Lung (tissue), 12 donors: Measurements from ENCODE around the gene RNF19B. TPM values are rescaled to one million over a fixed set of nuclear protein-coding genes. Genes with fewer than 3 reads are reported as not detected.

Experiments used
- ATAC-seq: fragments of 200-7000 bp; cut with Tn5 transposase; one replicate; pipeline ENCODE4 v1.9.1; 2020; ENCODE audit warnings: moderate number of reproducible peaks; ENCODE audit not compliant: insufficient read depth, low FRiP score
- DNase-seq, 3 donors: peaks; one replicate each; pipeline ENCODE4 v3.0.0-alpha.2; 2013 to 2017
- H3K27ac ChIP-seq, 2 donors: one replicate each; pipeline ENCODE4 v1.5.1; 2013; ENCODE audit warnings: mild to moderate bottlenecking in 2 of 2, moderate library complexity in 2 of 2, control low read depth in 1 of 2, inconsistent platforms in 1 of 2, low read depth in 1 of 2, low read length in 1 of 2
- H3K27me3 ChIP-seq, 3 donors: one replicate each; pipeline ENCODE4 v1.5.1; 2013; ENCODE audit warnings: low read length in 2 of 3; ENCODE audit not compliant: control insufficient read depth in 3 of 3, insufficient read depth in 3 of 3
- H3K36me3 ChIP-seq, 4 donors: one replicate each; pipeline ENCODE4 v1.5.1; 2013; ENCODE audit warnings: low read length in 4 of 4, mild to moderate bottlenecking in 1 of 4, moderate library complexity in 1 of 4; ENCODE audit not compliant: control insufficient read depth in 4 of 4, insufficient read depth in 4 of 4
- H3K4me1 ChIP-seq, 5 donors: one replicate each; pipeline ENCODE4 v1.5.1; 2013; ENCODE audit warnings: low read length in 5 of 5, mild to moderate bottlenecking in 2 of 5, moderate library complexity in 1 of 5; ENCODE audit not compliant: control insufficient read depth in 5 of 5, insufficient read depth in 5 of 5
- H3K4me3 ChIP-seq: one replicate; pipeline ENCODE4 v1.5.1; 2013; ENCODE audit warnings: mild to moderate bottlenecking, control low read depth, moderate library complexity
- H3K9ac ChIP-seq, 2 donors: one replicate each; pipeline ENCODE4 v1.5.1; 2013; ENCODE audit warnings: low read length in 2 of 2, control low read depth in 1 of 2; ENCODE audit not compliant: insufficient read depth in 1 of 2
- H3K9me3 ChIP-seq, 4 donors: one replicate each; pipeline ENCODE4 v1.5.1; 2013; ENCODE audit warnings: low read length in 3 of 4, mild to moderate bottlenecking in 1 of 4, moderate library complexity in 1 of 4; ENCODE audit not compliant: control insufficient read depth in 4 of 4, insufficient read depth in 3 of 4
- WGBS, 2 donors: extraction: QIAGEN DNeasy Blood & Tissue Kit; methylation state at CpG; one replicate each; pipeline ENCODE4 v1.1.7; 2013; 5-methylcytosine and 5-hydroxymethylcytosine counted together
- polyA plus RNA-seq, 2 donors: library from polyadenylated mRNA; stranded (reverse); fragments of 200-250 nt; gene quantifications; one replicate each; pipeline ENCODE4 v1.2.1, GENCODE V29; 2013
- total RNA-seq, 2 donors: library from RNA; depleted of rRNA in 1 of 2; stranded (reverse); fragments of >200 nt in 1 of 2; gene quantifications; one replicate each; pipeline ENCODE4 v1.2.1, GENCODE V29; 2014 to 2021
- TF ChIP-seq, protein P1 (sequence below): IDR thresholded peaks from 2 replicates; pipeline ENCODE4 v1.5.1; 2012; ENCODE audit warnings: mild to moderate bottlenecking; ENCODE audit errors: control extremely low read depth, extremely low read depth
- donor health status: control.
- donor health status: control.
- donor health status: Bipolar disorder and iron deficiency.
- donor health status: healthy.
- donor health status: DM: yes; HTN: yes; CAD: no.

The RNF19B gene
- total and polyA plus RNA-seq, 4 donors = 5.1 to 65.9 (median 26.8) TPM

DNA sequence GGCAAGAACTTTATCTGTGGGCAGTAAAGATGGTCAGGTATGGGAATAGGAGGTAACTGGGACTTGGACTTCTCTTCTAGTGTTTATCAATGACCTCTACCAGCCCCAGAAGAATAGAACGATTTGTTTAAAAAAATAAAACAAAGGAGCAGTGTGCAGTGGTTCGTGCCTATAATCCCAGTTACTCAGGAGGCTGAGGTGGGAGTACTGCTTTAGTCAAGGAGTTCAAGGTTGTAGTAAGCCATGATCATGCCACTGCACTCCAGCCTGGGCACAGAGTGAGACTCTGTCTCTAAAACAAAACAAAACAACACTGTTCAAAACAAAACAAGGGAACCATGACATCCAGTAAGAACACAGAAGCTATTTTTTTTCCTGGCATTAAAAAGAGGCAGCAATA, 4.3 kb downstream of the RNF19B start:
- Histone ChIP-seq H3K27me3 (no peaks in the 10 kb centered on the region), H3K4me1 (peaks cover 2 to 17% (median 6%) of the 10 kb centered on the region in 5 donors), H3K36me3 (peaks cover 0 to 2% (median 0%) of the 10 kb centered on the region in 4 donors), H3K4me3 (no peak overlapping the region), H3K9me3 (no peaks in the 10 kb centered on the region), H3K27ac (no peak overlapping the region), H3K9ac (no peak overlapping the region)
- TF ChIP-seq, protein P1, sequence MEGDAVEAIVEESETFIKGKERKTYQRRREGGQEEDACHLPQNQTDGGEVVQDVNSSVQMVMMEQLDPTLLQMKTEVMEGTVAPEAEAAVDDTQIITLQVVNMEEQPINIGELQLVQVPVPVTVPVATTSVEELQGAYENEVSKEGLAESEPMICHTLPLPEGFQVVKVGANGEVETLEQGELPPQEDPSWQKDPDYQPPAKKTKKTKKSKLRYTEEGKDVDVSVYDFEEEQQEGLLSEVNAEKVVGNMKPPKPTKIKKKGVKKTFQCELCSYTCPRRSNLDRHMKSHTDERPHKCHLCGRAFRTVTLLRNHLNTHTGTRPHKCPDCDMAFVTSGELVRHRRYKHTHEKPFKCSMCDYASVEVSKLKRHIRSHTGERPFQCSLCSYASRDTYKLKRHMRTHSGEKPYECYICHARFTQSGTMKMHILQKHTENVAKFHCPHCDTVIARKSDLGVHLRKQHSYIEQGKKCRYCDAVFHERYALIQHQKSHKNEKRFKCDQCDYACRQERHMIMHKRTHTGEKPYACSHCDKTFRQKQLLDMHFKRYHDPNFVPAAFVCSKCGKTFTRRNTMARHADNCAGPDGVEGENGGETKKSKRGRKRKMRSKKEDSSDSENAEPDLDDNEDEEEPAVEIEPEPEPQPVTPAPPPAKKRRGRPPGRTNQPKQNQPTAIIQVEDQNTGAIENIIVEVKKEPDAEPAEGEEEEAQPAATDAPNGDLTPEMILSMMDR = no peak
- 52 to 70% methylated on average over 2 of the region's 2 CpGs for WGBS, 2 donors
- no peak for DNase-seq
- ATAC-seq = no peak

DNA sequence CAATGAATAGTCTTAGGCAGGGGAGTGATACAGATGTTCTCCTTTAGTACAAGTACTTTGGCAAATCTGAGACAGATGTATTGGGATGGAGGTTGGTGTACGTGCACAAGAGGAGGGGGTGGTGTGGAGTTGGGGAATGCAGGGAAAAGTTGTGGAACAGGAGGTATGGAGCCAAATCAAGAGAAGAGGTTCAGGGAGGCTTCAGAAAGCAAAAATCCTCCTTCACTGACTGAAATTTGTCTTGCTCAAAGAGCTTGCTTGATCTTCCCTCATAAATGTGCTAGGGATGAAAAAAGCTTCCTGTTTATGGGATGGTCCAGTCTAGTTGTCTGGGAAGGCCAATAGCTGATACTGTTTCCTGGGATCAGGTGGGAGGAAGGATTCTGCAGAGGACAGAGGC, 5.8 kb downstream of the RNF19B start:
- Histone ChIP-seq H3K9me3 (no peaks in the 10 kb centered on the region), H3K36me3 (peaks cover 0 to 2% (median 0%) of the 10 kb centered on the region in 4 donors), H3K4me3 (no peak overlapping the region), H3K9ac (no peak overlapping the region), H3K27ac (no peak overlapping the region), H3K4me1 (peaks cover 2 to 17% (median 4%) of the 10 kb centered on the region in 5 donors), H3K27me3 (no peaks in the 10 kb centered on the region)
- 87 to 89% methylated on average over 1 of the region's 1 CpG for WGBS, 2 donors
- DNase-seq (no peak), ATAC-seq (no peak)
- TF ChIP-seq, protein P1 = no peak

DNA sequence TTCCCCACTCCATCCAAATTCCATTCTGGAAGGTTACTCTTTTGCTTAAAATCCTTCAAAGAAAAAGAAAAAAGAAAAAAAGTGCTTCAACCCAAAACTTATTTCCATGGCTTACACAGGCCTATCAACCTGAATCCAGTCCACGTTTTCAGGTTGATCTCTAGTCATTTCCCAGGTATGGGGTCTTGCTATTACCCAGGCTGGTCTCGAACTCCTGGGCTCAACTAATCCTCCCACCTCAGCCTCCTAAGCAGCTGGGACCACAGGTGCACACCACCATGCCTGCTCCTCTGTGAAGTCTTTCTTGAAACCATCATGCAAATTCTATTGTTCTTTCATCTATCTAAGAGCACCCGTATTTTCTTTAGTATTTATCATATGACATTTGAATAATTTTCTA, 7.6 kb downstream of the RNF19B start:
- TF ChIP-seq, protein P1 = no peak
- no peak for DNase-seq
- H3K4me1 ChIP-seq = peaks cover 0 to 13% (median 0%) of the 10 kb centered on the region in 5 donors
- H3K27ac ChIP-seq = no peak overlapping the region
- no peak for ATAC-seq
- 94 to 96% methylated on average over 3 of the region's 3 CpGs for WGBS, 2 donors
- H3K4me3 ChIP-seq = no peak overlapping the region
- no peak overlapping the region for H3K9ac ChIP-seq
- no peaks in the 10 kb centered on the region for H3K27me3 ChIP-seq
- no peaks in the 10 kb centered on the region for H3K9me3 ChIP-seq
- H3K36me3 ChIP-seq = peaks cover 0 to 2% (median 0%) of the 10 kb centered on the region in 4 donors

DNA sequence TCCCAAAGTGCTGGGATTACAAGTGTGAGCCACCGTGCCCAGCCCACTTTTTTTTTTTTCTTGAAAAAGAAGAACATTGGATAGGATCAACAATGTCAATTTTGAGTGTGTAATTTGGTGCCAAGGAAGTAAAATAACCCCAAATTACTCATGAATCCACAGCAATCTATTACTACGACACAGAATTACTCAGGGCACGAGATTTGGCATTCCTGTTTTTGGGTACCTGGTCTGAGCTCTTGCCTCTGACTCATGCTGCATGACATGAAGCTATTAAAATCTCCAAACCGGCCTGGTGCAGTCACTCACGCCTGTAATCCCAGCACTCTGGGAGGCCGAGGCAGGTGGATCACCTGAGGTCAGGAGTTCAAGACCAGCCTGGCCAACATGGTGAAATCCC, 10.4 kb downstream of the RNF19B start:
- Histone ChIP-seq H3K9me3 (no peaks in the 10 kb centered on the region), H3K4me3 (no peak overlapping the region), H3K9ac (no peak overlapping the region), H3K36me3 (peaks cover 0 to 2% (median 0%) of the 10 kb centered on the region in 4 donors), H3K4me1 (peaks cover 0 to 7% (median 0%) of the 10 kb centered on the region in 5 donors), H3K27me3 (no peaks in the 10 kb centered on the region), H3K27ac (no peak overlapping the region)
- DNase-seq = no peak
- ATAC-seq = no peak
- WGBS, 2 donors = 93 to 94% methylated on average over 6 of the region's 6 CpGs
- TF ChIP-seq, protein P1 = no peak
